C4-2B (cell line): ENCODE results near the gene AFF1.

Experiments used
- CTCF ChIP-seq: fragments of 450-650 bp; conservative IDR thresholded peaks from 2 replicates; pipeline ENCODE4 v1.5.1; 2017; ENCODE audit warnings: mild to moderate bottlenecking
- ZFX ChIP-seq: fragments of 450-650 bp; IDR thresholded peaks from 2 replicates; pipeline ENCODE4 v1.6.1; 2017

- TF ChIP-seq CTCF (no peak), ZFX (no peak)
Measured at GRCh38 chr4:87055311-87055710, 120.5 kb downstream of the AFF1 start.
